ENCODE results near the gene TTLL8. TPM values are rescaled to one million over a fixed set of nuclear protein-coding genes. Genes with fewer than 3 reads are reported as not detected.

Gene TTLL8
- total and polyA plus RNA-seq, 2 donors (not counting 1 experiment from before 2014, with no cell fraction given), result not detected

DNA sequence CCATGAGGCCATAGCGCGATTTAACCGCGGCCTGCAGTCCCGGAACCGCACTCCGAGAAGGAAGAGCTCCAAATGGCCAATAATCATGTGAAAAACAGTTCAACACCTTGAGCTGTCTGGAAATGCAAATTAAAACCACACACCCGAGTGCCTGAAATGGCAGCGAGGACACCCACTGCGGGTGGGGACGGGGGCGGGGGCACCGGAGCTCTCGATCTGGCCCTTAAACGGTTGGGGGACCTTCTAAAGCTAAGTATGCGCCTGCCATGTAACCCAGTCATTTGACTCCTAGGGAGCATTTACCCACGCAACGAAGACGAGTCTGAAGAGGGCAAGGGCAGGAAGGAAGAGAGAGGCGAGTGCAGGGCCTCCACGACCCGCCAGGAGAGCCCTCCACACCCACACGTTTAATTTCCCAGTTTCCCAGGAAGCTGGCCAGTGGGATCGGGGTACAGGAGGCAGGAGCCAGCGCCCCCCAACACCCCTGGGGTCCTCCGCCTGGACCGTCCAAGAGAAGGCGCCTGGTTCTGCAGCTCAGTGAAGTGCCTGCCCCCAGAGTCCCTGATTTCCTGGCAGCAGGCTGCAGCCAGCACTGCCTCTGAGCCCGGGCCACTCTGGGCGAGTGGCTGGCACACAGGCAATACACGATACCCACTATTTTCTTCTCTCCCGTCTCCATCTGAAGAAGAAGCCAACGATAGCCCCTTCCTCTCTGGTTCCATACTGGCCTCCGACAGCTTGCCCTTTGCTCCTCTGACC lies 1.7 kb downstream of the TTLL8 start:
- H3K27ac ChIP-seq (ENCODE audit: insufficient read depth, low read length), result no peak overlapping the region
- TF ChIP-seq CTCF (conservative IDR thresholded peaks at IDR 0.05 in 1 of 2, IDR thresholded peaks at IDR 0.05 in 1 of 2; ENCODE audit: low read depth in 1 of 2, low read length in 2 of 2), result no peak
- no peak for TF ChIP-seq EZH2 (IDR thresholded peaks at IDR 0.05; ENCODE audit: low read length, missing control alignments)
- no peaks in the 10 kb centered on the region for H3K27me3 ChIP-seq (ENCODE audit: control insufficient read depth, insufficient read depth, low read length)
- H3K36me3 ChIP-seq (ENCODE audit: control insufficient read depth, insufficient read depth, low read length), result no peaks in the 10 kb centered on the region
- H4K20me1 ChIP-seq (ENCODE audit: control insufficient read depth, extremely low read depth, insufficient read depth, low read length), result no peaks in the 10 kb centered on the region
- H3K4me1 ChIP-seq (ENCODE audit: control insufficient read depth, extremely low read depth, insufficient read depth, low read length), result no peaks in the 10 kb centered on the region
- DNase-seq (ENCODE audit: low read depth in 2 of 2), result no peak
- no peak overlapping the region for H3K4me3 ChIP-seq (replicated peaks in 1 of 4; ENCODE audit: control extremely low read depth in 1 of 4, insufficient read depth in 1 of 4, low read depth in 3 of 4, low read length in 4 of 4)
- no peak overlapping the region for H3K4me2 ChIP-seq (ENCODE audit: extremely low read depth, insufficient read depth, low read length)
- no peak overlapping the region for H2AFZ ChIP-seq (ENCODE audit: low read length)
- H3K9ac ChIP-seq (ENCODE audit: insufficient read depth, low read length), result no peak overlapping the region
- H3K9me3 ChIP-seq (ENCODE audit: control insufficient read depth, insufficient read depth, low read depth, low read length), result no peaks in the 10 kb centered on the region
- H3K79me2 ChIP-seq (ENCODE audit: control insufficient read depth, insufficient read depth, low read length), result no peaks in the 10 kb centered on the region

GRCh38 chr22:50053861-50054260 lies 4.2 kb downstream of the TTLL8 start:
- TF ChIP-seq CTCF (conservative IDR thresholded peaks at IDR 0.05 in 1 of 2, IDR thresholded peaks at IDR 0.05 in 1 of 2; ENCODE audit: low read depth in 1 of 2, low read length in 2 of 2) (no peak), EZH2 (IDR thresholded peaks at IDR 0.05; ENCODE audit: low read length, missing control alignments) (no peak)
- Histone ChIP-seq H3K36me3 (ENCODE audit: control insufficient read depth, insufficient read depth, low read length) (no peaks in the 10 kb centered on the region), H3K27ac (ENCODE audit: insufficient read depth, low read length) (no peak overlapping the region), H4K20me1 (ENCODE audit: control insufficient read depth, extremely low read depth, insufficient read depth, low read length) (no peaks in the 10 kb centered on the region), H3K9me3 (ENCODE audit: control insufficient read depth, insufficient read depth, low read depth, low read length) (no peaks in the 10 kb centered on the region), H3K4me1 (ENCODE audit: control insufficient read depth, extremely low read depth, insufficient read depth, low read length) (no peaks in the 10 kb centered on the region), H2AFZ (ENCODE audit: low read length) (no peak overlapping the region), H3K9ac (ENCODE audit: insufficient read depth, low read length) (no peak overlapping the region), H3K4me3 (replicated peaks in 1 of 4; ENCODE audit: control extremely low read depth in 1 of 4, insufficient read depth in 1 of 4, low read depth in 3 of 4, low read length in 4 of 4) (no peak overlapping the region), H3K4me2 (ENCODE audit: extremely low read depth, insufficient read depth, low read length) (no peak overlapping the region), H3K79me2 (ENCODE audit: control insufficient read depth, insufficient read depth, low read length) (no peaks in the 10 kb centered on the region), H3K27me3 (ENCODE audit: control insufficient read depth, insufficient read depth, low read length) (no peaks in the 10 kb centered on the region)
- DNase-seq (ENCODE audit: low read depth in 2 of 2), result no peak

GRCh38 chr22:50051930-50052329 lies 6.2 kb downstream of the TTLL8 start:
- no peak overlapping the region for H2AFZ ChIP-seq (ENCODE audit: low read length)
- no peak overlapping the region for H3K27ac ChIP-seq (ENCODE audit: insufficient read depth, low read length)
- H3K4me2 ChIP-seq (ENCODE audit: extremely low read depth, insufficient read depth, low read length), result no peak overlapping the region
- no peaks in the 10 kb centered on the region for H3K9me3 ChIP-seq (ENCODE audit: control insufficient read depth, insufficient read depth, low read depth, low read length)
- no peaks in the 10 kb centered on the region for H3K79me2 ChIP-seq (ENCODE audit: control insufficient read depth, insufficient read depth, low read length)
- no peaks in the 10 kb centered on the region for H3K27me3 ChIP-seq (ENCODE audit: control insufficient read depth, insufficient read depth, low read length)
- no peak overlapping the region for H3K4me3 ChIP-seq (replicated peaks in 1 of 4; ENCODE audit: control extremely low read depth in 1 of 4, insufficient read depth in 1 of 4, low read depth in 3 of 4, low read length in 4 of 4)
- H3K4me1 ChIP-seq (ENCODE audit: control insufficient read depth, extremely low read depth, insufficient read depth, low read length), result no peaks in the 10 kb centered on the region
- no peak for DNase-seq (ENCODE audit: low read depth in 2 of 2)
- no peak overlapping the region for H3K9ac ChIP-seq (ENCODE audit: insufficient read depth, low read length)
- no peak for TF ChIP-seq CTCF (conservative IDR thresholded peaks at IDR 0.05 in 1 of 2, IDR thresholded peaks at IDR 0.05 in 1 of 2; ENCODE audit: low read depth in 1 of 2, low read length in 2 of 2)
- TF ChIP-seq EZH2 (IDR thresholded peaks at IDR 0.05; ENCODE audit: low read length, missing control alignments), result no peak
- no peaks in the 10 kb centered on the region for H4K20me1 ChIP-seq (ENCODE audit: control insufficient read depth, extremely low read depth, insufficient read depth, low read length)
- no peaks in the 10 kb centered on the region for H3K36me3 ChIP-seq (ENCODE audit: control insufficient read depth, insufficient read depth, low read length)

Data from fibroblast of lung (primary cell).